T-helper 1 cell treated with Interleukin-12 subunit alpha and Interleukin-12 subunit beta and Interleukin-4 antibody, amounts not matched to agents 30 ng/mL and 1 ng/mL, for 36 hours (primary cell): ENCODE results near the gene PCA3. TPM values are rescaled to one million over a fixed set of nuclear protein-coding genes. Genes with fewer than 3 reads are reported as not detected.

Source experiments
- intact Hi-C: fragments of 100-400 bp; cut with micrococcal nuclease; formaldehyde crosslinking; loops from one replicate; pipeline ENCODE4 v1.15.1; 2024
- total RNA-seq: library from RNA; stranded (reverse); gene quantifications from 2 replicates; pipeline ENCODE4 v1.2.3, GENCODE V29; 2022

Gene PCA3
- total RNA-seq, 1 donor from 2014 or later: not detected

DNA sequence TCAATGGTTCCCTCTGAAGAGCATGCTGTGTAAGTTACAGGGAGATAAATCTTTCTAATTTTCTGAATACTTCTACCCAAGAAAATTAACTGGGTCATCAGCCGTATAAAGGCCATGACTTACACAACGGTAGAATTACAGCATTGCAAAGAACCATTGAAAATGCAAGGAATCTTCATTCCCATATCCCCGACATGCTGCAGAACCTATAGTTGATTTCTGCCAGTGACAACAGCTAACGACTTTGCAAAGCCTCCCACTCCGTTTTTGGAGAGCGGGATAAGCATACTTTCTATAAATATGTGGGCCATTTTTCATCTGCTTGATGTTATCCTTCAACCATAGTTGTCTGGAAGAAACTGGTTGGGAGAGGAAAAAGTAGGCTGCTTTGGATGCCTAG lies 56.2 kb downstream of the PCA3 start:
- intact Hi-C loops: no loop called here

DNA sequence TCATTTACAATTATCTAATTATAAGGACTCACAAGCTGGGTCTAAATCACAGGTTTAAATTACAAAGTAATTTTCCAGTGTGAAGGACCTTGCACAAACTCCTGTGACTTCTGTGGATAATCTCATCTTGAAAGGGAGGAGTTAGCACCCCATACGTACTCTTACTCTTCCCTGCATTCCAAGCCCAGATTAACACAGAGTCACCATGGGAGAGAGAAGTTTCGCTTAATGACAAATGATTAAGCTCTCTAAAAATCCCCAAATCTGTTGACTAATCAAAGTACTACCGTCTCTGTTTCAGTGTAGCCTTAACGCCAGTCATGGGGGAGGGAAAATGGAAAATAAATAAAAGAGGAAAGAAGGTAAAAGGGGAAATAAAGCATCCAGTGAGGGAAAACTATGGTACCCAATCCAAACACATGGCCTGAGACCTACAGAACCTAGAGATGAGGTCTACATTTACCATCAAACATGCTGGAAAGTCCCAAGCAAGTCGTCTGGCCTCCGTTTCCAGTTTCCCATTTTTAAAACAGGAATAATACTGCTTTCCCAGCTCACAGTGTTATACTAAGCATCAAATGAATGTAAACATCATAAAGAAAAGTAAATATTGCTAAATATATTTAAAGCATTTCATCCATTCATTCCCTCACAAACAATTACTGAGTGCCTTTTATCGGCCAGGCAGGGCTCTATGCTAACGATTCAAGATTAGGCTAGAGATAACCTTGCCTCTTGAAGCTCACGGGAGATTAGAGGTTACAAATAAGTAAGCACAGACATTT lies 63.2 kb downstream of the PCA3 start:
- intact Hi-C loops: no loop called here

DNA sequence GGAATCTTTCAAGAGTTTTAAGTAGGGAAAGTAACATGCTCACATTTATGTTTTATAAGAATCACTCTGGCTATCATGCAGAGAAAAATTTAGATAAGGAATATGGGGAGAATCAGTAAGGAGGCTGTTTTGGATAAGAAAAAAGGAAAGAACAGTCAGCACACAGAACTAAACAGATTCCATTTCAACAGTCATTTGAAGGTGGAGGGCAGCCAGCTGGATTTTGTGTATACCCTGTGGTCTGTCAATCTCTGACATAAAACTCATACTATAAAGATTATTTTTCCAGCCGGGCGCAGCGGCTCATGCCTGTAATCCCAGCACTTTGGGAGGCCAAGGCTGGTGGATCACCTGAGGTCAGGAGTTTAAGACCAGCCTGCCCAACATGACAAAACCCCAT lies 64.2 kb downstream of the PCA3 start:
- intact Hi-C loops: no loop called here

GRCh38 chr9:76835571-76836283 lies 71.5 kb downstream of the PCA3 start:
- intact Hi-C loops: no loop called here

Other genes with a start within 250 kb of the PCA3 start
- gene PRUNE2, start 141.7 kb downstream of the PCA3 start, total RNA-seq: 0.83 and 1.6 TPM in 2 replicates